ENCODE results near the gene ITPKB.

Gene ITPKB

DNA sequence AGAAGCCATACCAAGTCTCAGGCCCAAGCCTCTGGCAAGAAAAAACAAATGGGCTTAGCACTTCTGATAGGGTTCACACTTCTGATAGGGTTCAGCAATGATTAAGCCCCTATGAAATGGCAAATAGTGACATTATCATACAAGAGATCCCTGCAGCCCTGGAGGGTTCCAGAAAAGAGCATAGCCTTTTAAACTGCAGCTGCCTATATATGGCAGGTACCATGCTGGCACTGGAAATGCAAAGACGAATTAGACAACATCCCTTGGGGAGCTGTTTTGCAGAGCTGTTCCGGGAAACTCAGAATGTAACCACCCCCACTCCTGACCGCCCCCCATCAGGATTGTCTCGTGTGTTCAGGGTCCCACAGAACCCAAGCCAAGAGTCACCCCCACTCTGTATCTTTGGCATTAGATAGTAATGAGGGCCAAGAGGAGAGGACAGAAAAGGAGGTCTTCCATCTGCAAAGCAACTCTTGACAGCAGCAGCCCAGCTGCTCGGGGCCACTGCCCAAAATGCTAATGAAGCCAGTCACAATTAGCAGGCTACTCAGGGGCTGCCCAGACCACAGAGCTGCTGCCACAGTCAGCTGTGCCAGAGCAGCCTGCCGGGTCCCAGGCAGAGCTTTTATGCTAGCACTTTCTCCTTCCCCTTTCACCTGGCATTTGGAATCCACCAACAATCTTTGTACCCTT, 50.9 kb downstream of the ITPKB start:
- DNase-seq (ENCODE audit: low read depth): no peak
- H3K4me3 ChIP-seq (ENCODE audit: control insufficient read depth, low read depth, low read length): no peak overlapping the region
- TF ChIP-seq, protein P1, sequence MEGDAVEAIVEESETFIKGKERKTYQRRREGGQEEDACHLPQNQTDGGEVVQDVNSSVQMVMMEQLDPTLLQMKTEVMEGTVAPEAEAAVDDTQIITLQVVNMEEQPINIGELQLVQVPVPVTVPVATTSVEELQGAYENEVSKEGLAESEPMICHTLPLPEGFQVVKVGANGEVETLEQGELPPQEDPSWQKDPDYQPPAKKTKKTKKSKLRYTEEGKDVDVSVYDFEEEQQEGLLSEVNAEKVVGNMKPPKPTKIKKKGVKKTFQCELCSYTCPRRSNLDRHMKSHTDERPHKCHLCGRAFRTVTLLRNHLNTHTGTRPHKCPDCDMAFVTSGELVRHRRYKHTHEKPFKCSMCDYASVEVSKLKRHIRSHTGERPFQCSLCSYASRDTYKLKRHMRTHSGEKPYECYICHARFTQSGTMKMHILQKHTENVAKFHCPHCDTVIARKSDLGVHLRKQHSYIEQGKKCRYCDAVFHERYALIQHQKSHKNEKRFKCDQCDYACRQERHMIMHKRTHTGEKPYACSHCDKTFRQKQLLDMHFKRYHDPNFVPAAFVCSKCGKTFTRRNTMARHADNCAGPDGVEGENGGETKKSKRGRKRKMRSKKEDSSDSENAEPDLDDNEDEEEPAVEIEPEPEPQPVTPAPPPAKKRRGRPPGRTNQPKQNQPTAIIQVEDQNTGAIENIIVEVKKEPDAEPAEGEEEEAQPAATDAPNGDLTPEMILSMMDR (IDR thresholded peaks at IDR 0.05; ENCODE audit: control insufficient read depth, insufficient read depth, low read depth, low read length, missing control alignments): no peak

- DNase-seq (ENCODE audit: low read depth): no peak
- TF ChIP-seq, protein P1 (IDR thresholded peaks at IDR 0.05; ENCODE audit: control insufficient read depth, insufficient read depth, low read depth, low read length, missing control alignments): no peak
- H3K4me3 ChIP-seq (ENCODE audit: control insufficient read depth, low read depth, low read length): no peak overlapping the region
Observed at GRCh38 chr1:226687426-226687825, 51.7 kb downstream of the ITPKB start.

GRCh38 chr1:226686440-226687425, 52.3 kb downstream of the ITPKB start:
- no peak for DNase-seq (ENCODE audit: low read depth)
- no peak overlapping the region for H3K4me3 ChIP-seq (ENCODE audit: control insufficient read depth, low read depth, low read length)
- TF ChIP-seq, protein P1 (IDR thresholded peaks at IDR 0.05; ENCODE audit: control insufficient read depth, insufficient read depth, low read depth, low read length, missing control alignments): no peak

DNA sequence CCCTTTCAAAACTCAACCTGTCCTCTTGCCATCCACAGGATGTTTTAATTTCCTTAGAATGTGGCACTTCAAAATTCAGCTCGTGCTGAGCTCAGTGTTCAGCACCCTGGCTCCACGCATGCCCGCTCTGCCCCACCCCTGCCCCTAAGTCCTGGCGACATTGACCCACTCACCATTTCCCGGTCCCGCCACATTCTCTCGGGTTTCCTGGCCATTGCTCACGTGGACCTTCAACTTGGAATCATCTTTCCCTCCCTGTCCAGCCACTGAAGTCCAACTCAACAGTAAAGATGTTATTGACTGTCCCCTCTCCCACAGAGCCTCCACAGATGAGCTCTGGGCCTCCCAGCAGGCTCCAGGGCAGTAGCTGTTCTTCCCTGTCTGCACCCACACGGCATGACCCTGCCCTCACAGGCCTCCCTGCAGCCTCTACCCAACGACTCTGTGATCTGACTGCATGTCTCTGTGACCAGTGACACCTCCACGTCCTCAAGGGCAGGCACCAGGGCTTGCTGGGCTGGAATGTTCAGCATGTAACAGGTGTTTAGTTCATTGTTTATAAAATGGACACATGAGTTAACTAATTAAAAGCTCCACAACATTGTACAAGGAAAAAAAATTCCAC, 53.8 kb downstream of the ITPKB start:
- TF ChIP-seq, protein P1 (IDR thresholded peaks at IDR 0.05; ENCODE audit: control insufficient read depth, insufficient read depth, low read depth, low read length, missing control alignments): no peak
- DNase-seq (ENCODE audit: low read depth): no peak
- no peak overlapping the region for H3K4me3 ChIP-seq (ENCODE audit: control insufficient read depth, low read depth, low read length)

GRCh38 chr1:226684026-226684425, 55.1 kb downstream of the ITPKB start:
- H3K4me3 ChIP-seq (ENCODE audit: control insufficient read depth, low read depth, low read length): no peak overlapping the region
- no peak for DNase-seq (ENCODE audit: low read depth)
- TF ChIP-seq, protein P1 (IDR thresholded peaks at IDR 0.05; ENCODE audit: control insufficient read depth, insufficient read depth, low read depth, low read length, missing control alignments): no peak
